ENCODE data around the gene TBX15. TPM values are rescaled to one million over a fixed set of nuclear protein-coding genes. Genes with fewer than 3 reads are reported as not detected.

TBX15 gene
- total RNA-seq, 4 donors from 2014 or later, result 0.14 to 0.32 TPM; not detected in 2

DNA sequence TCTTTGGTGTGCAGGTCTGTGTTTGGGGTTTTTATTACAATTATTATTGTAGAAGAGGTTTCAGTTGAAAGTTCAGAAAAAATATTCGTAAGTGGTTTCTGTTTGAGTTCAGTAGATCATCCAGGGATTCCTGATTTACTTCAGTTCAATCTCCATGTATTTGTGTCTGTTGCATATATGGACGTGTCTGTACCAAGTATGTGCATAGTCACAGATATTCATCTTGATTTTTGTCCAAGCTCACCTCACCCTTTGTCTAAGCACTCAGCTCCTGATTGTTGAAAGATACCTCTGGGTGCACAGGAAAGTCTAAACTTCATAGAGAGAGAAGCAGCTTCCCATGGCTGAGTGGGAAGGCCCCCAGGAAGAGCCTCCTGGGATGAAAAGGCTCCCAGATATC, 141.7 kb downstream of the TBX15 start:
- Histone ChIP-seq H3K27me3 (no peaks in the 10 kb centered on the region), H3K9me3 (no peaks in the 10 kb centered on the region), H3K36me3 (no peaks in the 10 kb centered on the region), H3K4me3 (no peak overlapping the region), H3K27ac (no peak overlapping the region), H3K4me1 (no peaks in the 10 kb centered on the region)
- TF ChIP-seq POLR2AphosphoS5 (IDR thresholded peaks at IDR 0.05), result no peak
- TF ChIP-seq, protein P1, sequence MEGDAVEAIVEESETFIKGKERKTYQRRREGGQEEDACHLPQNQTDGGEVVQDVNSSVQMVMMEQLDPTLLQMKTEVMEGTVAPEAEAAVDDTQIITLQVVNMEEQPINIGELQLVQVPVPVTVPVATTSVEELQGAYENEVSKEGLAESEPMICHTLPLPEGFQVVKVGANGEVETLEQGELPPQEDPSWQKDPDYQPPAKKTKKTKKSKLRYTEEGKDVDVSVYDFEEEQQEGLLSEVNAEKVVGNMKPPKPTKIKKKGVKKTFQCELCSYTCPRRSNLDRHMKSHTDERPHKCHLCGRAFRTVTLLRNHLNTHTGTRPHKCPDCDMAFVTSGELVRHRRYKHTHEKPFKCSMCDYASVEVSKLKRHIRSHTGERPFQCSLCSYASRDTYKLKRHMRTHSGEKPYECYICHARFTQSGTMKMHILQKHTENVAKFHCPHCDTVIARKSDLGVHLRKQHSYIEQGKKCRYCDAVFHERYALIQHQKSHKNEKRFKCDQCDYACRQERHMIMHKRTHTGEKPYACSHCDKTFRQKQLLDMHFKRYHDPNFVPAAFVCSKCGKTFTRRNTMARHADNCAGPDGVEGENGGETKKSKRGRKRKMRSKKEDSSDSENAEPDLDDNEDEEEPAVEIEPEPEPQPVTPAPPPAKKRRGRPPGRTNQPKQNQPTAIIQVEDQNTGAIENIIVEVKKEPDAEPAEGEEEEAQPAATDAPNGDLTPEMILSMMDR (IDR thresholded peaks at IDR 0.05), result no peak
- no peak for TF ChIP-seq POLR2A (IDR thresholded peaks at IDR 0.05)
- in situ Hi-C loops (cut with MboI; ENCODE audit: low pct_ligation_motif_present in 1 of 4, low pct_unique_long_range_greater_than_20kb in 1 of 4, low sequenced_read_pairs in 3 of 4), result no loop called here
- intact Hi-C loops (cut with DNase I; ENCODE audit: low total_unique reads), result loop anchor here (10.0 kb wide), 1 partner anchor 1102 kb away; no protein-coding TSS in a partner anchor
- 72% methylated on average over 2 of the region's 2 CpGs for whole genome bisulfite sequencing, 2 donors (ENCODE audit: low coverage in 1 of 2)
- no peak for DNase-seq

DNA sequence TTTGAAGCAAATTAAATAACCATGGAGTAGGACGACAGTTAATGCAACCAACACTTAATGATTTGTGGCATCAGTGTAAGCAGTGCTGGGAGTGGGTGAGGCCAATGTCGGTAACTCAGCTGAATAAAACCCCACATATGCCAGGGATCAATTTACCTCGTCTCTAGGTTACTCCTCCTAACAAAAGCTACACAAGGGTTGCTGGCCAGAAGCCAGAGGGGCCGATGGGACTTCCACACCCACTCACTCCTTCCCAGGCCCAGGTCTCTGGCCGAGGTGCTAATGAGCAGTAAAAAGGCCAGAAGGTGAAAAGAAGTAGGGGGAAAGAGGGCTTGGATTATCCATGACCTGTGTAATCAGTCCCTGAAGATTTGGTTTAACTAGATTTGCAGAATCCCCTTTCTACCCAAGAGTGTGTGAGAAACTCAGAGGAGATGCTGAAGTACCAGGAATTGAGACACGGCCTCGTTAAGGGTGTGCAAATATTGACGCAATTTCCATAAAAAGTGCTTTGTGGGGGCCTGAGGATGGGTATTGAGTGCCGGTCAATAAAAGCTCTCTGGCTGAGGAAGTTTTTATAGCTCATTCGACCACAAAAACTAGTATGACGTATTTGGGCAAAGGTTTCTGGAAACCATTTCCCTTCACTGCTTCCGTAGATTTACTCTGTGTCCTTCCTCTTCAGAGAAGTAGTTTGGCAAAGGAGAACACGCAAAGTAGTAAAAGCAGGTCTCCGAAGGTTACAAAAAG, 145.5 kb downstream of the TBX15 start:
- Histone ChIP-seq H3K4me1 (no peaks in the 10 kb centered on the region), H3K27ac (no peak overlapping the region), H3K27me3 (no peaks in the 10 kb centered on the region), H3K36me3 (no peaks in the 10 kb centered on the region), H3K9me3 (no peaks in the 10 kb centered on the region), H3K4me3 (no peak overlapping the region)
- TF ChIP-seq EP300 (IDR thresholded peaks at IDR 0.05; ENCODE audit: low read depth) (no peak), POLR2AphosphoS5 (IDR thresholded peaks at IDR 0.05) (no peak)
- TF ChIP-seq, protein P1 (IDR thresholded peaks at IDR 0.05), result no peak
- in situ Hi-C loops (cut with MboI; ENCODE audit: low pct_ligation_motif_present in 1 of 4, low pct_unique_long_range_greater_than_20kb in 1 of 4, low sequenced_read_pairs in 3 of 4) (no loop called here), intact Hi-C loops (cut with DNase I; ENCODE audit: low total_unique reads) (loop anchor here (10.0 kb wide), 1 partner anchor 1098 kb away; no protein-coding TSS in a partner anchor)
- WGBS, 2 donors (ENCODE audit: low coverage in 1 of 2), result 21 to 26% methylated on average over 8 to 14 of the region's 14 CpGs
- DNase-seq, result no peak

- no peaks in the 10 kb centered on the region for H3K27me3 ChIP-seq
- H3K27ac ChIP-seq, result no peak overlapping the region
- no peaks in the 10 kb centered on the region for H3K36me3 ChIP-seq
- no peak for DNase-seq
- TF ChIP-seq, protein P1 (IDR thresholded peaks at IDR 0.05), result no peak
- TF ChIP-seq POLR2A (IDR thresholded peaks at IDR 0.05), result no peak
- no peak for TF ChIP-seq EP300 (IDR thresholded peaks at IDR 0.05; ENCODE audit: low read depth)
- TF ChIP-seq POLR2AphosphoS5 (IDR thresholded peaks at IDR 0.05), result no peak
- H3K4me3 ChIP-seq, result no peak overlapping the region
- in situ Hi-C loops (cut with MboI; ENCODE audit: low pct_ligation_motif_present in 1 of 4, low pct_unique_long_range_greater_than_20kb in 1 of 4, low sequenced_read_pairs in 3 of 4), result no loop called here
- no peaks in the 10 kb centered on the region for H3K9me3 ChIP-seq
- intact Hi-C loops (cut with DNase I; ENCODE audit: low total_unique reads), result loop anchor here (10.0 kb wide), 1 partner anchor 1097 kb away; no protein-coding TSS in a partner anchor
- no peaks in the 10 kb centered on the region for H3K4me1 ChIP-seq
Observed at GRCh38 chr1:118841521-118841920, 146.6 kb downstream of the TBX15 start.

Small RNAs within 50 kb of the gene (small RNA-seq; reads per million reads assigned to genes)
- gene AL139420.2, result 0 reads per million in 4 donors

Other genes starting within 250 kb of the TBX15 start
- 10 to 100 TPM in 2 of 4 donors, 1 to 10 TPM in 2; 4.6 to 18.6 (median 10.3) TPM for gene WARS2, start 152.3 kb upstream of the TBX15 start, total RNA-seq